Gastrocnemius medialis (tissue), 4 donors: Measurements from ENCODE around the gene IQSEC1. TPM values are rescaled to one million over a fixed set of nuclear protein-coding genes. Genes with fewer than 3 reads are reported as not detected.

Source experiments
- ATAC-seq, 2 donors: fragments of 150-250 bp; one replicate each; pipeline ENCODE4 v1.9.1; 2016
- DNase-seq, 2 donors: peaks; one replicate each; pipeline ENCODE4 v3.0.0-alpha.2; 2019
- H3K27ac ChIP-seq, 4 donors: fragments of 200-600 bp; sonication (generic); 1 replicate in 1 of 4; 2 replicates in 3 of 4; pipeline ENCODE4 v1.5.1; 2016 to 2018; ENCODE audit warnings: mild to moderate bottlenecking in 2 of 4, moderate library complexity in 1 of 4
- H3K27me3 ChIP-seq, 3 donors: fragments of 200-600 bp; sonication (generic) in 2 of 3; 1 replicate in 1 of 3; 2 replicates in 2 of 3; pipeline versions ENCODE4 v1.5.1 to v1.6.0; 2016 to 2019; ENCODE audit warnings: mild to moderate bottlenecking in 1 of 3, moderate library complexity in 1 of 3
- H3K36me3 ChIP-seq, 2 donors: fragments of 200-600 bp; sonication (generic) in 1 of 2; one replicate each; pipeline ENCODE4 v1.5.1; 2017 to 2018
- H3K4me1 ChIP-seq, 2 donors: fragments of 200-600 bp; sonication (generic) in 1 of 2; one replicate each; pipeline ENCODE4 v1.5.1; 2016 to 2017; ENCODE audit warnings: mild to moderate bottlenecking in 2 of 2
- H3K4me3 ChIP-seq, 4 donors: fragments of 200-600 bp; sonication (generic) in 3 of 4; 1 replicate in 1 of 4; 2 replicates in 3 of 4; pipeline ENCODE4 v1.5.1; 2016 to 2019; ENCODE audit warnings: mild to moderate bottlenecking in 2 of 4
- H3K9me3 ChIP-seq, 3 donors: fragments of 200-600 bp; sonication (generic) in 2 of 3; 1 replicate in 1 of 3; 2 replicates in 2 of 3; pipeline ENCODE4 v1.5.1; 2016 to 2019
- CTCF ChIP-seq, 5 experiments: fragments of 450-650 bp in 3 of 5; fragments of 200-600 bp in 2 of 5; sonication (generic) in 2 of 5; IDR thresholded peaks in 4 of 5; conservative IDR thresholded peaks in 1 of 5; 1 replicate in 4 of 5; 2 replicates in 1 of 5; pipeline ENCODE4 v1.5.1; 2016 to 2019; ENCODE audit warnings: antibody characterized with exemption in 5 of 5, mild to moderate bottlenecking in 3 of 5, moderate library complexity in 3 of 5
- POLR2A ChIP-seq, 2 donors: fragments of 450-650 bp; IDR thresholded peaks; one replicate each; pipeline ENCODE4 v1.6.1; 2017; ENCODE audit warnings: antibody characterized with exemption in 2 of 2, mild to moderate bottlenecking in 2 of 2, moderate library complexity in 2 of 2
- in situ Hi-C, 4 donors: fragments of 200-750 bp; cut with MboI; loops; one replicate each; pipeline versions ENCODE4 v1.15.0 to v1.8.0; 2017; ENCODE audit warnings: low sequenced_read_pairs in 4 of 4
- intact Hi-C: fragments of 100-400 bp; cut with DNase I; formaldehyde crosslinking; loops from one replicate; pipeline ENCODE4 v1.15.1; 2023; ENCODE audit warnings: low total_unique reads
- total RNA-seq, 4 donors: library from RNA; depleted of rRNA; stranded (reverse); fragments of >200 nt; gene quantifications; one replicate each; pipeline versions ENCODE4 v1.1.0 to v1.2.3, GENCODE V29; 2016

The IQSEC1 gene
- total RNA-seq, 4 donors from 2014 or later, result 15.2 to 31.3 (median 28.0) TPM

- intact Hi-C loops (no loop called here), in situ Hi-C loops (no loop called here)
- TF ChIP-seq POLR2A (IDR thresholded peaks at IDR 0.05), result no peak
- no peak for TF ChIP-seq CTCF (IDR thresholded peaks at IDR 0.05 in 4 of 5, conservative IDR thresholded peaks at IDR 0.05 in 1 of 5)
- H3K27ac ChIP-seq, result no peak overlapping the region
- no peaks in the 10 kb centered on the region for H3K27me3 ChIP-seq
- H3K36me3 ChIP-seq, result no peaks in the 10 kb centered on the region
- no peaks in the 10 kb centered on the region for H3K9me3 ChIP-seq
- no peak for DNase-seq
- H3K4me1 ChIP-seq, result no peaks in the 10 kb centered on the region
- H3K4me3 ChIP-seq, result no peak overlapping the region
- ATAC-seq, result no peak
These were observed 31.0 kb downstream of the IQSEC1 start for GRCh38 chr3:13042127-13042701.

GRCh38 chr3:13041113-13041776 is 32.0 kb downstream of the IQSEC1 start:
- in situ Hi-C loops (no loop called here), intact Hi-C loops (no loop called here)
- TF ChIP-seq POLR2A (IDR thresholded peaks at IDR 0.05) (no peak), CTCF (IDR thresholded peaks at IDR 0.05 in 4 of 5, conservative IDR thresholded peaks at IDR 0.05 in 1 of 5) (no peak)
- DNase-seq, result no peak
- no peak for ATAC-seq
- Histone ChIP-seq H3K27me3 (no peaks in the 10 kb centered on the region), H3K4me3 (no peak overlapping the region), H3K4me1 (no peaks in the 10 kb centered on the region), H3K9me3 (no peaks in the 10 kb centered on the region), H3K36me3 (no peaks in the 10 kb centered on the region), H3K27ac (no peak overlapping the region)

GRCh38 chr3:13040361-13041074 is 32.7 kb downstream of the IQSEC1 start:
- in situ Hi-C loops, result no loop called here
- intact Hi-C loops, result no loop called here
- no peak overlapping the region for H3K27ac ChIP-seq
- H3K9me3 ChIP-seq, result no peaks in the 10 kb centered on the region
- no peak overlapping the region for H3K4me3 ChIP-seq
- DNase-seq, result no peak
- TF ChIP-seq CTCF (IDR thresholded peaks at IDR 0.05 in 4 of 5, conservative IDR thresholded peaks at IDR 0.05 in 1 of 5), result no peak
- TF ChIP-seq POLR2A (IDR thresholded peaks at IDR 0.05), result no peak
- no peaks in the 10 kb centered on the region for H3K4me1 ChIP-seq
- ATAC-seq, result no peak
- no peaks in the 10 kb centered on the region for H3K36me3 ChIP-seq
- no peaks in the 10 kb centered on the region for H3K27me3 ChIP-seq

- no peak overlapping the region for H3K27ac ChIP-seq
- in situ Hi-C loops (no loop called here), intact Hi-C loops (no loop called here)
- peak overlapping the region in 2 of 4 donors; percentile 10 to 16 for H3K4me3 ChIP-seq
- H3K36me3 ChIP-seq, result no peaks in the 10 kb centered on the region
- ATAC-seq (no peak), DNase-seq (no peak)
- H3K4me1 ChIP-seq, result no peaks in the 10 kb centered on the region
- H3K27me3 ChIP-seq, result no peaks in the 10 kb centered on the region
- no peak for TF ChIP-seq POLR2A (IDR thresholded peaks at IDR 0.05)
- TF ChIP-seq CTCF (IDR thresholded peaks at IDR 0.05 in 4 of 5, conservative IDR thresholded peaks at IDR 0.05 in 1 of 5), result no peak
- no peaks in the 10 kb centered on the region for H3K9me3 ChIP-seq
These were observed 33.9 kb downstream of the IQSEC1 start for GRCh38 chr3:13039213-13039896.
